ENCODE measurements around the gene ATF5. TPM values are rescaled to one million over a fixed set of nuclear protein-coding genes. Genes with fewer than 3 reads are reported as not detected.

Gene ATF5
- total RNA-seq, 2 experiments from 2014 or later = 16.3 to 19.1 TPM

- peak in 1 of 14 experiments; percentile 37 for DNase-seq
- peaks cover 0 to 7% of the 10 kb centered on the region in 2 experiments for H3K27me3 ChIP-seq (ENCODE audit: control insufficient read depth in 1 of 2, insufficient read depth in 2 of 2, low read length in 2 of 2)
- no peak overlapping the region for H3K4me3 ChIP-seq (ENCODE audit: low read length)
- intact Hi-C loops (cut with DNase I, micrococcal nuclease) = no loop called here
- no peaks in the 10 kb centered on the region for H3K36me3 ChIP-seq (ENCODE audit: insufficient read depth, low read length)
- ChIA-PET POLR2A (no interaction called here), CTCF (no interaction called here)
- Mint-ChIP-seq H3K36me3 (ENCODE audit: low read depth) (no peaks in the 10 kb centered on the region), H3K9me3 (no peaks in the 10 kb centered on the region), H3K27ac (no peak overlapping the region), H3K4me1 (ENCODE audit: low read depth) (no peaks in the 10 kb centered on the region), H3K27me3 (peaks cover 31% of the 10 kb centered on the region), H3K4me3 (no peak overlapping the region)
- no peak for TF ChIP-seq CTCF (IDR thresholded peaks at IDR 0.05)
- peaks cover 6% of the 10 kb centered on the region for H3K4me1 ChIP-seq (ENCODE audit: insufficient read depth, low read length)
- ATAC-seq (ENCODE audit: poor library complexity) = no peak
- peaks cover 0 to 13% of the 10 kb centered on the region in 2 experiments for H3K9me3 ChIP-seq (ENCODE audit: control insufficient read depth in 1 of 2, insufficient read depth in 1 of 2, low read length in 2 of 2)
- H3K27ac ChIP-seq (ENCODE audit: low read depth in 1 of 2, low read length in 2 of 2) = no peak overlapping the region
Measured at GRCh38 chr19:49953416-49953815, 24.4 kb downstream of the ATF5 start.

GRCh38 chr19:49954092-49954829 is 25.3 kb downstream of the ATF5 start:
- DNase-seq = no peak
- ChIA-PET CTCF (no interaction called here), POLR2A (no interaction called here)
- Mint-ChIP-seq H3K4me3 (no peak overlapping the region), H3K27me3 (peaks cover 31% of the 10 kb centered on the region), H3K4me1 (ENCODE audit: low read depth) (no peaks in the 10 kb centered on the region), H3K9me3 (no peaks in the 10 kb centered on the region), H3K27ac (no peak overlapping the region), H3K36me3 (ENCODE audit: low read depth) (no peaks in the 10 kb centered on the region)
- Histone ChIP-seq H3K4me1 (ENCODE audit: insufficient read depth, low read length) (peaks cover 6% of the 10 kb centered on the region), H3K9me3 (ENCODE audit: control insufficient read depth in 1 of 2, insufficient read depth in 1 of 2, low read length in 2 of 2) (peaks cover 0 to 13% of the 10 kb centered on the region in 2 experiments), H3K36me3 (ENCODE audit: insufficient read depth, low read length) (no peaks in the 10 kb centered on the region), H3K27me3 (ENCODE audit: control insufficient read depth in 1 of 2, insufficient read depth in 2 of 2, low read length in 2 of 2) (peaks cover 0 to 7% of the 10 kb centered on the region in 2 experiments), H3K27ac (ENCODE audit: low read depth in 1 of 2, low read length in 2 of 2) (no peak overlapping the region), H3K4me3 (ENCODE audit: low read length) (no peak overlapping the region)
- ATAC-seq (ENCODE audit: poor library complexity) = no peak
- intact Hi-C loops (cut with DNase I, micrococcal nuclease) = no loop called here
- TF ChIP-seq CTCF (IDR thresholded peaks at IDR 0.05) = no peak

GRCh38 chr19:49954933-49955332 is 25.9 kb downstream of the ATF5 start:
- H3K27ac Mint-ChIP-seq = no peak overlapping the region
- intact Hi-C loops (cut with DNase I, micrococcal nuclease) = no loop called here
- Histone ChIP-seq H3K36me3 (ENCODE audit: insufficient read depth, low read length) (no peaks in the 10 kb centered on the region), H3K4me1 (ENCODE audit: insufficient read depth, low read length) (peaks cover 6% of the 10 kb centered on the region), H3K9me3 (ENCODE audit: control insufficient read depth in 1 of 2, insufficient read depth in 1 of 2, low read length in 2 of 2) (peaks cover 0 to 13% of the 10 kb centered on the region in 2 experiments), H3K27ac (ENCODE audit: low read depth in 1 of 2, low read length in 2 of 2) (no peak overlapping the region), H3K4me3 (ENCODE audit: low read length) (no peak overlapping the region), H3K27me3 (ENCODE audit: control insufficient read depth in 1 of 2, insufficient read depth in 2 of 2, low read length in 2 of 2) (peaks cover 0 to 7% of the 10 kb centered on the region in 2 experiments)
- no peaks in the 10 kb centered on the region for H3K4me1 Mint-ChIP-seq (ENCODE audit: low read depth)
- peaks cover 31% of the 10 kb centered on the region for H3K27me3 Mint-ChIP-seq
- ATAC-seq (ENCODE audit: poor library complexity) = no peak
- no peaks in the 10 kb centered on the region for H3K9me3 Mint-ChIP-seq
- H3K36me3 Mint-ChIP-seq (ENCODE audit: low read depth) = no peaks in the 10 kb centered on the region
- H3K4me3 Mint-ChIP-seq = no peak overlapping the region
- ChIA-PET POLR2A (no interaction called here), CTCF (no interaction called here)
- no peak for TF ChIP-seq CTCF (IDR thresholded peaks at IDR 0.05)
- DNase-seq = no peak
